Endothelial cell of umbilical vein (primary cell): ENCODE data around the gene AUTS2. TPM values are rescaled to one million over a fixed set of nuclear protein-coding genes. Genes with fewer than 3 reads are reported as not detected.

Source experiments
- BruUV-seq: library from RNA; stranded (reverse); fragments of 400-500 nt; replicated peaks from 2 replicates; lab custom pipeline; 2021; lab: Mats Ljungman, UMichigan
- CTCF ChIA-PET: fragments of 300-600, 350-600 bp; sonication (Branson Sonifier 250); formaldehyde crosslinking; loops from one replicate; lab custom pipeline; 2021; ENCODE audit warnings: antibody characterized with exemption, inconsistent platforms; lab: Charles Lee
- POLR2A ChIA-PET: fragments of 300-600, 350-600 bp; sonication (Branson Sonifier 250); formaldehyde crosslinking; loops from one replicate; lab custom pipeline; 2021; ENCODE audit warnings: antibody characterized with exemption, inconsistent platforms; lab: Charles Lee
- DNase-seq: peaks from one replicate; pipeline ENCODE4 v3.0.0-alpha.2; 2011; ENCODE audit warnings: low read depth, low spot score
- FAIRE-seq: peaks from 2 replicates; lab custom pipeline; 2011; peaks lifted over from hg19 to GRCh38; lab: Jason Lieb, UNC
- H2AFZ ChIP-seq: 2 replicates; pipeline ENCODE4 v1.6.0; 2012; ENCODE audit warnings: low read depth, low read length, control low read depth, inconsistent platforms
- H3K27ac ChIP-seq: 2 replicates; pipeline ENCODE4 v1.5.1; 2011; ENCODE audit warnings: low read depth, mild to moderate bottlenecking, control low read depth, low read length, moderate library complexity; ENCODE audit not compliant: insufficient read depth
- H3K27me3 ChIP-seq, 2 experiments: 2 replicates each; pipeline versions ENCODE4 v1.6.0 to v1.6.1; 2011; ENCODE audit warnings: low read length in 2 of 2, mixed read lengths in 1 of 2; ENCODE audit not compliant: control insufficient read depth in 2 of 2, insufficient read depth in 2 of 2
- H3K36me3 ChIP-seq, 2 experiments: 2 replicates in 1 of 2; 3 replicates in 1 of 2; pipeline ENCODE4 v1.5.1; 2011; ENCODE audit warnings: low read length in 2 of 2, mild to moderate bottlenecking in 1 of 2, moderate library complexity in 1 of 2; ENCODE audit not compliant: control insufficient read depth in 2 of 2, insufficient read depth in 2 of 2; ENCODE audit errors: extremely low read depth in 1 of 2
- H3K4me1 ChIP-seq: 3 replicates; pipeline ENCODE4 v1.5.1; 2011; ENCODE audit warnings: mild to moderate bottlenecking, low read length; ENCODE audit not compliant: control insufficient read depth, insufficient read depth; ENCODE audit errors: extremely low read depth
- H3K4me2 ChIP-seq: 2 replicates; pipeline ENCODE4 v1.6.1; 2011; ENCODE audit warnings: low read length, control low read depth, mixed read lengths; ENCODE audit not compliant: insufficient read depth
- H3K4me3 ChIP-seq, 3 experiments: fragments of 200-600 bp in 1 of 3; sonication (generic), shearing (Covaris generic) in 1 of 3; replicated peaks in 1 of 3; 2 replicates each; pipeline ENCODE4 v1.5.1; 2011 to 2016; ENCODE audit warnings: control low read depth in 3 of 3, low read length in 3 of 3, mild to moderate bottlenecking in 2 of 3, inconsistent platforms in 1 of 3, low read depth in 1 of 3, moderate library complexity in 1 of 3; ENCODE audit not compliant: insufficient read depth in 1 of 3
- H3K79me2 ChIP-seq: 2 replicates; pipeline ENCODE4 v1.6.0; 2012; ENCODE audit warnings: low read length, inconsistent platforms; ENCODE audit not compliant: control insufficient read depth, insufficient read depth
- H3K9ac ChIP-seq: replicated peaks from 2 replicates; pipeline ENCODE3; 2011; ENCODE audit warnings: low read length, control low read depth; ENCODE audit not compliant: insufficient read depth; ENCODE audit errors: extremely low read depth
- H3K9me1 ChIP-seq: replicated peaks from 3 replicates; pipeline ENCODE4 v1.6.0; 2011; ENCODE audit warnings: mild to moderate bottlenecking, low read length; ENCODE audit not compliant: control insufficient read depth, insufficient read depth; ENCODE audit errors: extremely low read depth
- H3K9me3 ChIP-seq: replicated peaks from 2 replicates; pipeline ENCODE4 v1.5.1; 2012; ENCODE audit warnings: low read length, inconsistent platforms; ENCODE audit not compliant: control insufficient read depth, insufficient read depth
- H4K20me1 ChIP-seq: replicated peaks from 2 replicates; pipeline ENCODE3; 2011; ENCODE audit warnings: mild to moderate bottlenecking, low read length; ENCODE audit not compliant: control insufficient read depth, insufficient read depth; ENCODE audit errors: extremely low read depth
- CTCF ChIP-seq, 2 donors: IDR thresholded peaks; 1 replicate in 1 of 2; 2 replicates in 1 of 2; pipeline ENCODE4 v1.5.1; 2011; ENCODE audit warnings: low read length in 2 of 2, mild to moderate bottlenecking in 2 of 2, moderate library complexity in 2 of 2, control low read depth in 1 of 2, inconsistent platforms in 1 of 2, low read depth in 1 of 2; ENCODE audit not compliant: insufficient read depth in 1 of 2; ENCODE audit errors: extremely low read depth in 1 of 2
- EZH2 ChIP-seq: IDR thresholded peaks from 2 replicates; pipeline ENCODE4 v1.6.1; 2012; ENCODE audit warnings: borderline replicate concordance, low read depth, mild to moderate bottlenecking, moderate library complexity, low read length, inconsistent platforms; ENCODE audit not compliant: severe bottlenecking
- FOS ChIP-seq: IDR thresholded peaks from 2 replicates; pipeline ENCODE4 v1.6.1; 2011; ENCODE audit warnings: mild to moderate bottlenecking, low read length, moderate library complexity, borderline replicate concordance; ENCODE audit not compliant: insufficient read depth
- GATA2 ChIP-seq: IDR thresholded peaks from 2 replicates; pipeline ENCODE4 v1.7.0; 2011; ENCODE audit warnings: low read depth, mild to moderate bottlenecking, moderate library complexity, mixed read lengths, low read length; ENCODE audit not compliant: insufficient read length, insufficient read depth
- JUN ChIP-seq: IDR thresholded peaks from 2 replicates; pipeline ENCODE4 v1.6.1; 2011; ENCODE audit warnings: borderline replicate concordance, low read depth; ENCODE audit not compliant: insufficient read length, insufficient read depth
- MAX ChIP-seq: IDR thresholded peaks from 2 replicates; pipeline ENCODE4 v1.6.1; 2011; ENCODE audit not compliant: insufficient read depth, insufficient read length
- MYC ChIP-seq: IDR thresholded peaks from one replicate; pipeline ENCODE4 v1.6.1; 2011; ENCODE audit warnings: mild to moderate bottlenecking, low read depth, low read length
- POLR2A ChIP-seq: IDR thresholded peaks from 2 replicates; pipeline ENCODE4 v1.6.1; 2012; ENCODE audit warnings: low read depth, mild to moderate bottlenecking, control low read depth, low read length
- POLR2AphosphoS5 ChIP-seq: IDR thresholded peaks from 2 replicates; pipeline ENCODE4 v1.6.1; 2012; ENCODE audit warnings: low read depth, mild to moderate bottlenecking, control low read depth, low read length, moderate library complexity; ENCODE audit not compliant: insufficient read depth
- dilution Hi-C: fragments of 300-500 bp; cut with MboI; formaldehyde crosslinking; loops from one replicate; pipeline ENCODE4 v1.15.0; 2019; ENCODE audit warnings: low sequenced_read_pairs; ENCODE audit not compliant: extremely low pct_ligation_motif_present
- intact Hi-C: fragments of 100-400 bp; cut with micrococcal nuclease; formaldehyde crosslinking; loops from one replicate; pipeline ENCODE4 v1.10.0; 2022
- polyA plus RNA-seq, 4 experiments: library from polyadenylated mRNA; depleted of rRNA in 3 of 4; stranded (reverse) in 3 of 4; unstranded in 1 of 4; fragments of >200 nt; gene quantifications; 2 replicates each; pipeline versions ENCODE4 v1.2.1 to v1.2.3, GENCODE V29; 2011 to 2012; ENCODE audit warnings: missing spikeins in 1 of 4
- total RNA-seq: library from RNA; stranded (reverse); gene quantifications from 2 replicates; pipeline ENCODE4 v1.2.3, GENCODE V29; 2021

Gene AUTS2
- total and polyA plus RNA-seq, 2 donors (not counting 3 experiments of a cell fraction or from before 2014, with no cell fraction given) = 0.59 to 8.0 TPM

GRCh38 chr7:70585071-70585470 is 986.8 kb downstream of the AUTS2 start:
- FAIRE-seq (no peak), DNase-seq (no peak)
- Histone ChIP-seq H4K20me1 (no peaks in the 10 kb centered on the region), H3K4me1 (no peaks in the 10 kb centered on the region), H3K27ac (no peak overlapping the region), H3K27me3 (no peaks in the 10 kb centered on the region), H3K9me3 (peaks cover 1% of the 10 kb centered on the region), H3K4me3 (no peak overlapping the region), H3K79me2 (no peaks in the 10 kb centered on the region), H3K9ac (no peak overlapping the region), H3K9me1 (no peaks in the 10 kb centered on the region), H3K4me2 (no peak overlapping the region), H2AFZ (no peak overlapping the region), H3K36me3 (no peaks in the 10 kb centered on the region)
- ChIA-PET CTCF (no interaction called here), POLR2A (no interaction called here)
- TF ChIP-seq MYC (no peak), CTCF (IDR thresholded peaks at IDR 0.05; ENCODE audit: extremely low read depth in 1 of 2, insufficient read depth in 1 of 2, low read depth in 1 of 2, low read length in 2 of 2) (no peak), EZH2 (no peak), POLR2A (no peak), MAX (no peak), POLR2AphosphoS5 (no peak), FOS (no peak), JUN (no peak), GATA2 (no peak)
- intact Hi-C loops (no loop called here), dilution Hi-C loops (no loop called here)
- no TSS peak for BruUV-seq
